Stimulated activated effector memory CD8-positive, alpha-beta T cell treated with anti-CD3 and anti-CD28 coated beads, Interleukin-12 subunit alpha, Interleukin-12 subunit beta, amount 100 ng/mL, for 72 hours (primary cell): ENCODE measurements around the gene RPL29.
A peak's percentile ranks its signal among the peaks of the same experiment; 100 is the strongest.

Experiments used
- ATAC-seq: fragments of 150-1000 bp; cut with Tn5 transposase; 2 replicates; pipeline ENCODE4 v1.10.0; 2021
- DNase-seq, 2 donors: peaks; one replicate each; pipeline ENCODE4 v3.0.0; 2021 to 2022; ENCODE audit warnings: low spot score in 2 of 2
- H3K27ac Mint-ChIP-seq: one replicate; pipeline ENCODE4 v1.8.0; 2022; ENCODE audit warnings: mild to moderate bottlenecking, mixed read lengths
- H3K36me3 Mint-ChIP-seq: one replicate; pipeline ENCODE4 v1.8.0; 2022; ENCODE audit warnings: mild to moderate bottlenecking, mixed read lengths
- H3K4me1 Mint-ChIP-seq: one replicate; pipeline ENCODE4 v1.8.0; 2022; ENCODE audit warnings: mixed read lengths
- H3K4me3 Mint-ChIP-seq: one replicate; pipeline ENCODE4 v1.8.0; 2022; ENCODE audit warnings: mild to moderate bottlenecking, mixed read lengths
- H3K9me3 Mint-ChIP-seq: one replicate; pipeline ENCODE4 v1.8.0; 2022; ENCODE audit warnings: mixed read lengths

The RPL29 gene

GRCh38 chr3:51969841-51970240 lies 25.9 kb downstream of the RPL29 start:
- Mint-ChIP-seq H3K36me3 (peaks cover 14% of the 10 kb centered on the region), H3K27ac (peak overlapping the region; percentile 73), H3K4me1 (peaks cover 52% of the 10 kb centered on the region), H3K4me3 (no peak overlapping the region), H3K9me3 (no peaks in the 10 kb centered on the region)
- ATAC-seq (no peak), DNase-seq (no peak)

- H3K27ac Mint-ChIP-seq: no peak overlapping the region
- H3K4me3 Mint-ChIP-seq: peak overlapping the region; percentile 77
- H3K4me1 Mint-ChIP-seq: peaks cover 48% of the 10 kb centered on the region
- peaks cover 14% of the 10 kb centered on the region for H3K36me3 Mint-ChIP-seq
- ATAC-seq (no peak), DNase-seq (no peak)
- no peaks in the 10 kb centered on the region for H3K9me3 Mint-ChIP-seq
Measured at GRCh38 chr3:51968883-51969678, 26.6 kb downstream of the RPL29 start.

DNA sequence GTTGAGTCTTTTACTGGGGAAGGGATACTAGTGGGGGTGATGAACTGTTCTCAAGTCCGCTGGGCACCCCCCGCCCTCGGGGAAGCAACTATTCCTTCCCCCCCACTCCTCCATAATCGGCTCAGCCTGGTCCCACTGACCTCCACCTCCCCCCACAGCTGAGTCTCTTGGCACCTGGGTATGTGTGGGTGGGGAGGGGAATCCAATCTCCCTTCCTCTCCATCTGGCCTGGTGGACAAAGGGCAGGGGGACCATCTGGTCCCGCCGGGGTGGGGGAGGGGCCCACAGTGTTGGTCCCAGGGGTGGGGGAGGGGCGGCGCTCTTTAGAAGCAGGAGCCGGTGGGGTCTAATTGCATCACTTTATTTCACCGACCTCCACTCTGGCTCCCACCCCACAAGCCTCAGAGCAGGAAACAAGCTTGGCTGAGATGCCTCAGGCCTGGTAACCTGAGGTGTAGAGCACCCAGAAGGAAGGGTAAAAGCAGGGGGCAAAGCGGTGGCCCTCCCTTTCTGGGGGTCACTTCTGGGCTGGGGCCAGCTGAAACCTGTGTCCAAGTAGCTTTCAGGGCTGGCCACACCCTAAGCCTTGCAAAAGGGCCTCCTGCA lies 27.4 kb downstream of the RPL29 start:
- ATAC-seq (no peak), DNase-seq (no peak)
- peaks cover 6% of the 10 kb centered on the region for H3K36me3 Mint-ChIP-seq
- H3K4me1 Mint-ChIP-seq: peaks cover 41% of the 10 kb centered on the region
- H3K9me3 Mint-ChIP-seq: no peaks in the 10 kb centered on the region
- peak overlapping the region; percentile 60 for H3K27ac Mint-ChIP-seq
- peak overlapping the region; percentile 77 for H3K4me3 Mint-ChIP-seq

DNA sequence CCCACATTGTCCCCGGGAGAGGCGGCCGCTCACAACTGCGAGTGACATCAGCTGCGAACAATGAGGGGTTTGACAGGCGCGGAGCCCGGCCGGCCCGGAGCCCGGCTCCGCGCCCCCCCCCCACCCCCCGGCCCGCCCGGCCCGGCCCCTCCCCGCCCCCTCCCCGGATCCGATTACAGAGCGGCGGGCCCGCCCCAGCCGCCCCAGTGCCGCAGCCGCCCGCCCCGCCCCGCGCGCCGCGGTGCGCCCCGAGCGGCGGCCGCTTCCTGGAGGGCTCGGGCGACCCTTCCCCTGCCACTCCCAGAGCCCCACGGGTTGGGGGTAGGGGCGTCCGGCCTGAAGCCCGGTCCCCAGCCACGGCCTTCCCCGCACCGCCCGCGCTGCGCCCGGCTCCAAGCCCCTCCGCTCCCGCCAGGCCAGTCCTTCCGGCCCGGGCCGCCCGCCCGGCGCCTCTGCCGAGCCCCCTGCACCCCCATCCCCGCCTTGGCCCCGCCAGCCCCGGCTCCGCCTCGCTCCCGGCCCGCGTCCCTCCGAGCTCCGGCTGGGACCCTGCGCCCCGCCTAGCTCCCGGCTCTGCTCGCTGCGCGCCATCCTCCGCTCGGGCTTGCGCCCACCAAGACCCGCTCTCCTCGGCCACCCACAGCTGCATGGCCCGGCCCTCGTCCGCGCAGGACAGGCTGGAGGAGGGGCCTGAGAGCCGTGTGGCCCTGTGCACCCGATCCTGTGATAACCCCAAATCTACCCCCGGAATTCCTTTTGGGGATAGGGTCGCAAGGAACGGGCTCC lies 28.1 kb downstream of the RPL29 start, which contains the start of gene PCBP4:
Gene PCBP4 (minus strand): TSS at position 71 of the 786 bp plus-strand sequence. CDS start 6,214 bp downstream, outside the sequence.
- DNase-seq: peak in 1 of 2 donors; percentile 70
- H3K4me3 Mint-ChIP-seq: peak within 1 kb of the TSS; percentile 77
- H3K27ac Mint-ChIP-seq: peak within 1 kb of the TSS; percentile 80
- peak; percentile 66 for ATAC-seq
- peaks cover 41% of the 10 kb centered on the region for H3K4me1 Mint-ChIP-seq
- H3K36me3 Mint-ChIP-seq: peaks cover 6% of the 10 kb centered on the region
- H3K9me3 Mint-ChIP-seq: no peaks in the 10 kb centered on the region

GRCh38 chr3:51966922-51967383 lies 28.7 kb downstream of the RPL29 start:
- ATAC-seq (peak; percentile 75), DNase-seq (peak in 1 of 2 donors; percentile 63)
- H3K27ac Mint-ChIP-seq: peak overlapping the region; percentile 80
- peaks cover 6% of the 10 kb centered on the region for H3K36me3 Mint-ChIP-seq
- H3K4me3 Mint-ChIP-seq: peak overlapping the region; percentile 77
- H3K4me1 Mint-ChIP-seq: peaks cover 41% of the 10 kb centered on the region
- H3K9me3 Mint-ChIP-seq: no peaks in the 10 kb centered on the region

- peak overlapping the region; percentile 80 for H3K27ac Mint-ChIP-seq
- H3K4me1 Mint-ChIP-seq: peaks cover 41% of the 10 kb centered on the region
- no peak for ATAC-seq
- H3K36me3 Mint-ChIP-seq: peaks cover 6% of the 10 kb centered on the region
- peak overlapping the region; percentile 77 for H3K4me3 Mint-ChIP-seq
- DNase-seq: no peak
- H3K9me3 Mint-ChIP-seq: no peaks in the 10 kb centered on the region
Measured at GRCh38 chr3:51966486-51966885, 29.2 kb downstream of the RPL29 start.

- DNase-seq: no peak
- H3K36me3 Mint-ChIP-seq: peaks cover 3% of the 10 kb centered on the region
- H3K27ac Mint-ChIP-seq: no peak overlapping the region
- peaks cover 41% of the 10 kb centered on the region for H3K4me1 Mint-ChIP-seq
- ATAC-seq: no peak
- peak overlapping the region; percentile 77 for H3K4me3 Mint-ChIP-seq
- no peaks in the 10 kb centered on the region for H3K9me3 Mint-ChIP-seq
Measured at GRCh38 chr3:51966016-51966415, 29.7 kb downstream of the RPL29 start.

DNA sequence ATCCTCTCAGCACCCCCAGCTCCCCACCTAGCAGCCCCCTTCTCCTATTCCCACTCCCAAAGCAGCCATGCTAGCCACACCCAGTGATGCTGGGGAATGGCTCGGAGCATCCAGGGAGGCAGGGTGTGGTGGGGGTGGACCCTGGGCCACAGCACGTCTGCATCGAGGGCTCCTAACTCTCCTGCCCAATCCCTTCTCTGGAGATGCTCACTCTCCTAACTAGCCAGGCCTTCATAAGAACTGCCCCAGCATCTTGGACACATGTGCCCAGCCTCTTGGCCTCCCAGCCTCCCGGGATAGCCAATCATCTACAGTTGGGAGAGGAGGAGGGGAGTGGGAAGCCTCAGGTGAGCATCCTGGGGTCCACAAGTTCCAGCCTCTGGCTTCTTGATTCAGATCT lies 31.2 kb downstream of the RPL29 start:
- no peaks in the 10 kb centered on the region for H3K9me3 Mint-ChIP-seq
- peak overlapping the region; percentile 63 for H3K27ac Mint-ChIP-seq
- H3K4me1 Mint-ChIP-seq: peaks cover 41% of the 10 kb centered on the region
- H3K4me3 Mint-ChIP-seq: no peak overlapping the region
- DNase-seq (no peak), ATAC-seq (no peak)
- H3K36me3 Mint-ChIP-seq: no peaks in the 10 kb centered on the region

DNA sequence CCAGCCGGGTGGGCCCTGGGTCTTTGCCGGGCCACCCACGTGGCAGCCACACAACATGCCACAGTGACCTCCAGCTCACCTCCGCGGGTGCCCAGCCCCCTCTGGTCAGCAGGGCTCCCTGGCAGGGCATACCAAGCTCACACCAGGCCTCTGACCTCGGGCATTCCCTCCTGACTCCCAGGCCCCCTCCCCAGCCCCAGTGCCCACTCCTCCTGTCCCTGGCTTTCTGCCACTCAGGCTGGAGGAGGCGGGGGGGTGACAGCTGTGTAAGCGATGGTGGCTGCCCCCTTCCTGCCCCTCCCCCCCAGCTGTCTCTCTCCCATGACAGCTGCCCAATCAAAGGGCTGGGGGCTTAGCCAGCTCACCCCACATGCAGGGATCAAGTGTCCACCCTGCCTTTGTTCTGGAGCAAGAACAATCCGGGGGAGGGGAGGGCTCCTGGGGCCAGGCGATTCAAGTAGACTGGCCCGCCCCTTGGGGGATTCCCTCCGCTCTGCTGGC lies 31.7 kb downstream of the RPL29 start:
- no peak overlapping the region for H3K4me3 Mint-ChIP-seq
- no peaks in the 10 kb centered on the region for H3K36me3 Mint-ChIP-seq
- no peaks in the 10 kb centered on the region for H3K9me3 Mint-ChIP-seq
- ATAC-seq (no peak), DNase-seq (no peak)
- peaks cover 37% of the 10 kb centered on the region for H3K4me1 Mint-ChIP-seq
- no peak overlapping the region for H3K27ac Mint-ChIP-seq

GRCh38 chr3:51962854-51963530 lies 32.7 kb downstream of the RPL29 start:
- peaks cover 27% of the 10 kb centered on the region for H3K4me1 Mint-ChIP-seq
- H3K4me3 Mint-ChIP-seq: no peak overlapping the region
- H3K36me3 Mint-ChIP-seq: peaks cover 1% of the 10 kb centered on the region
- DNase-seq (no peak), ATAC-seq (no peak)
- H3K27ac Mint-ChIP-seq: no peak overlapping the region
- H3K9me3 Mint-ChIP-seq: no peaks in the 10 kb centered on the region

DNA sequence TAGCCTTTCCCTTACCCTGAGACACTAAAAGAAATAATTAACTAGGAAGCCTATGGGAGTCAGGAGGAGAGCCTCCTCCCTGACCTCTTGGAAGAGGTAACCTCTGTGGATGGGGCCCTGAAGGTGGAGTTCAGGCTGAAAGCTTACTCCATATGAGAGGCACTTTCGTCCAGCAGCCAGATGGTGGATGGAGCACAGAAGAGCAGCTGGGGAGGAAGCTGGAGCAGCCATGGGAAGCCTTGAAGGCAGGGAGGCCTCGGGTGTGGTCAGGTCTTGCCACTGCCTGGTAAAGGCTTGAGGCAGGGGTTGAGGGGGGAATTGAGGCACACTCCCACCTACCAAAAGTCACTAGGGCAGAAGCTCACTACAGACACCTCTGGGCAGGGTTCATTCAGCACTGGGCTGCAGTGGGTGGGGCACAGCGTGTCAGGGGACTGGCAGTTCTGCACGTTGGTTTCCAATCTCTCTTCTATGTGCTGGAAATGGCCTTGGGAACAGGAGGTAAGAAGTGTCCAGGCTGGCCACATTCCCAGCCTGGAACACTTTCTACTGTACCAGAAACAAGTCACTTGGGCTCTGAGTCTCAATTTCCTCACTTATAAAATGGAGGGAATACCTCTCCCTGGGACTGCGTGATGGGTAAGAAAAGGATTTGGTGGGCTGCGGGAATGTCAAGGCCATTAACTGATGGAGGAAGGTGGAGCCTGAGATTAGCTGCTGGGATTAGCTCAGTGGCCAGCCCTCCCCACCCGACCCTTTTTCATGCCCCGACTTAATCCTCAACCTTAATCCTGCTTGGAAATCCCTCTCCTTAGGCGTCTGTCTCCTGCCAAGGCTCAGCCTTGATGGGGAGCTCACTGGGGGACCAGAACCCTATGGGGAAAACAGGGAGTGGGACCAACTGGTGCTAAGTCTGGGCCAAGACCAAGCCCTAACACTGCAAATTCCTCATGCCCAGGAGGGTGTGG lies 33.8 kb downstream of the RPL29 start:
- Mint-ChIP-seq H3K36me3 (peaks cover 4% of the 10 kb centered on the region), H3K4me3 (no peak overlapping the region), H3K27ac (no peak overlapping the region), H3K4me1 (peaks cover 24% of the 10 kb centered on the region), H3K9me3 (no peaks in the 10 kb centered on the region)
- ATAC-seq (no peak), DNase-seq (no peak)

- no peak for ATAC-seq
- Mint-ChIP-seq H3K27ac (no peak overlapping the region), H3K4me3 (no peak overlapping the region), H3K4me1 (peaks cover 20% of the 10 kb centered on the region), H3K36me3 (peaks cover 4% of the 10 kb centered on the region), H3K9me3 (no peaks in the 10 kb centered on the region)
- DNase-seq: no peak
Measured at GRCh38 chr3:51961011-51961410, 34.7 kb downstream of the RPL29 start.

DNA sequence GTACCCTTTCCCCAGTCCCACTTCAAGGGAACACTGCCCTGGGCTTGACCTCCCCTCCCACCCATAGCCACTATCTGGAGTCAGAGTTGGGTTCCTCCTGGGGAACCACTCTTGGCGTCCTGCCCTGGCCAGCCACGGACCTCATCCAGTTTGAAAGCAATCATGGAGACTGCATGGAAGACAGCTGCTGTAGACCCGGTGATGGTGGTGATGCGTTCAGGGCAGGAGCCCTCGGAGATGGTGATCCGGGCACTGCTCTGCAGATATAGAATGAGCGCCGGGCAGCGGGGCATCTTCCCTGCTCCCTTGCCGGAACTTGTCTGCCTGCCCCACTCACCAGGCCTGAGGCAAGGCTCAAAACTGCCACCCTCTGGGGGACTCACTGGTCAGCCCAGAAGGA lies 35.3 kb downstream of the RPL29 start:
- ATAC-seq (no peak), DNase-seq (no peak)
- Mint-ChIP-seq H3K9me3 (no peaks in the 10 kb centered on the region), H3K4me3 (no peak overlapping the region), H3K27ac (no peak overlapping the region), H3K4me1 (peaks cover 14% of the 10 kb centered on the region), H3K36me3 (peaks cover 4% of the 10 kb centered on the region)

DNA sequence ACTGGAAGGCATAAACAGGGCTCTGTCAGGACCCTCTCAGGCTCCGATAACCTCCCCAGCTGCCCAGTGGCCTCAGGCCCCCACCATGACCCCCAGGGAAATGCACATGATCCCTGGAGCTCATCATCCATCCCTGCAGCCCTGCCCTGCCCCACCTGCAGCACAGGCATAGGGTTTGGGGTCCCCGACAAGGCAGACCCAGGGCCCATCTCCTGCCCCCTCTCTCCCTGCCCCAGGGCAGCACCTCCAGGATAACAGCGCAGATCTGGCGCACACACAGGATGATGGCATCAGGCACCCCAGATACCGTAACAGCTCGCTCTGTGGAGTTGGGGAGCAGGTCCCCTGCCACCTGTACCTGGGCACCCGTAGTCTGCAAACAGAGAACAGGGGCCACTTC lies 36.0 kb downstream of the RPL29 start:
- H3K4me3 Mint-ChIP-seq: no peak overlapping the region
- peaks cover 7% of the 10 kb centered on the region for H3K4me1 Mint-ChIP-seq
- no peaks in the 10 kb centered on the region for H3K9me3 Mint-ChIP-seq
- DNase-seq (no peak), ATAC-seq (no peak)
- H3K36me3 Mint-ChIP-seq: peaks cover 4% of the 10 kb centered on the region
- no peak overlapping the region for H3K27ac Mint-ChIP-seq
